ENCODE results near the gene RCAN1.

RCAN1 gene

GRCh38 chr21:34545079-34545884, 69.6 kb downstream of the RCAN1 start:
- Histone ChIP-seq H2BK5ac (ENCODE audit: low read length) (no peak overlapping the region), H3K4me2 (ENCODE audit: low read length) (no peak overlapping the region), H3K56ac (ENCODE audit: low read length) (peak overlapping the region; percentile 34), H3K4ac (ENCODE audit: low read depth, low read length) (peak overlapping the region; percentile 18), H2BK120ac (ENCODE audit: low read depth, low read length) (no peak overlapping the region), H2BK15ac (replicated peaks; ENCODE audit: low read depth) (no peak overlapping the region), H4K8ac (ENCODE audit: low read depth, low read length) (no peak overlapping the region), H3K27me3 (ENCODE audit: insufficient read depth, low read length, poor library complexity) (no peaks in the 10 kb centered on the region), H3K18ac (ENCODE audit: low read length) (no peak overlapping the region), H3K36me3 (ENCODE audit: control insufficient read depth, insufficient read depth, low read length) (no peaks in the 10 kb centered on the region), H3K79me1 (ENCODE audit: low read length) (no peaks in the 10 kb centered on the region), H3K4me3 (ENCODE audit: low read length) (no peak overlapping the region), H3K4me1 (ENCODE audit: control insufficient read depth, low read depth, low read length) (no peaks in the 10 kb centered on the region), H3K27ac (ENCODE audit: low read depth, low read length) (no peak overlapping the region), H3K23ac (ENCODE audit: low read length) (no peak overlapping the region), H2AK5ac (ENCODE audit: low read length) (no peak overlapping the region), H4K5ac (ENCODE audit: low read length) (no peak overlapping the region), H3K9ac (ENCODE audit: low read length) (no peak overlapping the region), H3K79me2 (ENCODE audit: control insufficient read depth, insufficient read depth, low read length) (no peaks in the 10 kb centered on the region)
- WGBS (ENCODE audit: extremely low coverage, insufficient coverage, low lambda C conversion rate) = no CpG with 5 or more reads among the region's 10 CpGs
- DNase-seq = peak; percentile 68

DNA sequence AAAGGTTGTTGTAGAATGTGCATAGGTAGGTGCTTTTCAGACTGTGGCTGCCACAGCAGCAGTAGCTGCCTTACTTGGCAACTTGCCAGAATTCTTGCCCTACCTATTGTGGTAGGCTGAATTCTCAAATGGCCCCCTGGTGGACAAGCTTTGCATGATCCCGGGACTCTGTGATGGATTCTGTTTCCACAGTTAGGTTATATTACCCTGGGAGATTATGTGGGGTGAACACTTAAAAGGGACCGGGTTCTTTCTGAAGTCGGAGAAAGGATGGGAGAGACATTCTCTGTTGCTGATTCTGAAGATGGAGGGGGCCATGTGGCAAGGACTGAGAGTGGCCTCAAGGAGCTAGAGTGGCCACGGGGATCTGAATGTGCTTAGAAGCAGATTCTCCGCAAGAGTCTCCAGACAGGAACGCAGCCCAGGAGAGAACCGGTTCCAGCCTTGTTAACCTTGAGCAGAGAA, 70.8 kb downstream of the RCAN1 start:
- no peak overlapping the region for H4K5ac ChIP-seq (ENCODE audit: low read length)
- no peaks in the 10 kb centered on the region for H3K79me1 ChIP-seq (ENCODE audit: low read length)
- no peak overlapping the region for H3K18ac ChIP-seq (ENCODE audit: low read length)
- H3K4ac ChIP-seq (ENCODE audit: low read depth, low read length) = no peak overlapping the region
- H3K79me2 ChIP-seq (ENCODE audit: control insufficient read depth, insufficient read depth, low read length) = no peaks in the 10 kb centered on the region
- H3K4me3 ChIP-seq (ENCODE audit: low read length) = no peak overlapping the region
- no peak overlapping the region for H2AK5ac ChIP-seq (ENCODE audit: low read length)
- H3K4me2 ChIP-seq (ENCODE audit: low read length) = no peak overlapping the region
- H3K9ac ChIP-seq (ENCODE audit: low read length) = no peak overlapping the region
- peak; percentile 91 for DNase-seq
- no peak overlapping the region for H3K56ac ChIP-seq (ENCODE audit: low read length)
- no peak overlapping the region for H2BK15ac ChIP-seq (replicated peaks; ENCODE audit: low read depth)
- no peak overlapping the region for H2BK5ac ChIP-seq (ENCODE audit: low read length)
- H3K27me3 ChIP-seq (ENCODE audit: insufficient read depth, low read length, poor library complexity) = no peaks in the 10 kb centered on the region
- H2BK120ac ChIP-seq (ENCODE audit: low read depth, low read length) = no peak overlapping the region
- no peak overlapping the region for H3K23ac ChIP-seq (ENCODE audit: low read length)
- no peak overlapping the region for H4K8ac ChIP-seq (ENCODE audit: low read depth, low read length)
- no peaks in the 10 kb centered on the region for H3K4me1 ChIP-seq (ENCODE audit: control insufficient read depth, low read depth, low read length)
- no peaks in the 10 kb centered on the region for H3K36me3 ChIP-seq (ENCODE audit: control insufficient read depth, insufficient read depth, low read length)
- H3K27ac ChIP-seq (ENCODE audit: low read depth, low read length) = no peak overlapping the region
- no CpG with 5 or more reads among the region's 7 CpGs for WGBS (ENCODE audit: extremely low coverage, insufficient coverage, low lambda C conversion rate)

DNA sequence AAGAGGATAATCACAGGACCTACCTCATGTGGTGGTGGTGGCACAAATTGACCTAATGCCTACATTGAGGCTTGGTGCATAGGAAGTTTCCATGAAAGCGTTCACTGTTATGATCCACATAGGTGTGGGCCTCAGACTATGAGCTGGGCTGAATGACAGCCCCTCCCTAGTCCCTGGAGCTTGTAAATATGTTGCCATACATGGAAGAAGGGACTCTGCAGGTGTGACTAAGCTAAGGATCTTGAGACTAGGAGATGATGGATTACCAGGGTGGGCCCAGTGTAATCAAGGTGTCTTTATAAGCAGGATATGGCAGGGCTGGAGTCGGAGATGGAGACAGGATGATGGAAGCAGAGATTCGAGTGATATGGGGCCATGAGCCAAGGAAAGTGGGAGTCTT, 71.9 kb downstream of the RCAN1 start:
- Histone ChIP-seq H3K4me3 (ENCODE audit: low read length) (no peak overlapping the region), H2BK15ac (replicated peaks; ENCODE audit: low read depth) (no peak overlapping the region), H3K9ac (ENCODE audit: low read length) (no peak overlapping the region), H2AK5ac (ENCODE audit: low read length) (no peak overlapping the region), H3K27ac (ENCODE audit: low read depth, low read length) (no peak overlapping the region), H3K18ac (ENCODE audit: low read length) (no peak overlapping the region), H2BK120ac (ENCODE audit: low read depth, low read length) (no peak overlapping the region), H3K23ac (ENCODE audit: low read length) (no peak overlapping the region), H3K79me1 (ENCODE audit: low read length) (no peaks in the 10 kb centered on the region), H3K4me2 (ENCODE audit: low read length) (no peak overlapping the region), H3K27me3 (ENCODE audit: insufficient read depth, low read length, poor library complexity) (no peaks in the 10 kb centered on the region), H3K79me2 (ENCODE audit: control insufficient read depth, insufficient read depth, low read length) (no peaks in the 10 kb centered on the region), H4K5ac (ENCODE audit: low read length) (no peak overlapping the region), H3K56ac (ENCODE audit: low read length) (no peak overlapping the region), H2BK5ac (ENCODE audit: low read length) (no peak overlapping the region), H3K4me1 (ENCODE audit: control insufficient read depth, low read depth, low read length) (no peaks in the 10 kb centered on the region), H3K36me3 (ENCODE audit: control insufficient read depth, insufficient read depth, low read length) (no peaks in the 10 kb centered on the region), H3K4ac (ENCODE audit: low read depth, low read length) (no peak overlapping the region), H4K8ac (ENCODE audit: low read depth, low read length) (no peak overlapping the region)
- WGBS (ENCODE audit: extremely low coverage, insufficient coverage, low lambda C conversion rate) = no CpG with 5 or more reads among the region's 3 CpGs
- DNase-seq = no peak

GRCh38 chr21:34540206-34540605, 74.7 kb downstream of the RCAN1 start:
- no peak overlapping the region for H3K4ac ChIP-seq (ENCODE audit: low read depth, low read length)
- no peak overlapping the region for H3K56ac ChIP-seq (ENCODE audit: low read length)
- H3K27me3 ChIP-seq (ENCODE audit: insufficient read depth, low read length, poor library complexity) = no peaks in the 10 kb centered on the region
- peaks cover 3% of the 10 kb centered on the region for H3K4me1 ChIP-seq (ENCODE audit: control insufficient read depth, low read depth, low read length)
- no peak overlapping the region for H2BK5ac ChIP-seq (ENCODE audit: low read length)
- no peak overlapping the region for H4K8ac ChIP-seq (ENCODE audit: low read depth, low read length)
- H4K5ac ChIP-seq (ENCODE audit: low read length) = no peak overlapping the region
- H3K27ac ChIP-seq (ENCODE audit: low read depth, low read length) = no peak overlapping the region
- no peak overlapping the region for H3K18ac ChIP-seq (ENCODE audit: low read length)
- H2AK5ac ChIP-seq (ENCODE audit: low read length) = no peak overlapping the region
- no peak overlapping the region for H2BK15ac ChIP-seq (replicated peaks; ENCODE audit: low read depth)
- H3K79me1 ChIP-seq (ENCODE audit: low read length) = no peaks in the 10 kb centered on the region
- H3K4me2 ChIP-seq (ENCODE audit: low read length) = no peak overlapping the region
- H3K79me2 ChIP-seq (ENCODE audit: control insufficient read depth, insufficient read depth, low read length) = no peaks in the 10 kb centered on the region
- no peak overlapping the region for H2BK120ac ChIP-seq (ENCODE audit: low read depth, low read length)
- H3K36me3 ChIP-seq (ENCODE audit: control insufficient read depth, insufficient read depth, low read length) = no peaks in the 10 kb centered on the region
- no peak overlapping the region for H3K4me3 ChIP-seq (ENCODE audit: low read length)
- no CpG with 5 or more reads among the region's 5 CpGs for WGBS (ENCODE audit: extremely low coverage, insufficient coverage, low lambda C conversion rate)
- DNase-seq = no peak
- H3K23ac ChIP-seq (ENCODE audit: low read length) = no peak overlapping the region
- no peak overlapping the region for H3K9ac ChIP-seq (ENCODE audit: low read length)

- H2BK15ac ChIP-seq (replicated peaks; ENCODE audit: low read depth) = no peak overlapping the region
- no peaks in the 10 kb centered on the region for H3K79me1 ChIP-seq (ENCODE audit: low read length)
- no peak overlapping the region for H3K56ac ChIP-seq (ENCODE audit: low read length)
- no peak overlapping the region for H3K9ac ChIP-seq (ENCODE audit: low read length)
- no peak overlapping the region for H3K18ac ChIP-seq (ENCODE audit: low read length)
- no peak overlapping the region for H2AK5ac ChIP-seq (ENCODE audit: low read length)
- H3K79me2 ChIP-seq (ENCODE audit: control insufficient read depth, insufficient read depth, low read length) = no peaks in the 10 kb centered on the region
- no peaks in the 10 kb centered on the region for H3K36me3 ChIP-seq (ENCODE audit: control insufficient read depth, insufficient read depth, low read length)
- no peak overlapping the region for H3K4ac ChIP-seq (ENCODE audit: low read depth, low read length)
- no peak overlapping the region for H3K23ac ChIP-seq (ENCODE audit: low read length)
- no CpG with 5 or more reads among the region's 3 CpGs for WGBS (ENCODE audit: extremely low coverage, insufficient coverage, low lambda C conversion rate)
- H4K5ac ChIP-seq (ENCODE audit: low read length) = no peak overlapping the region
- no peak overlapping the region for H4K8ac ChIP-seq (ENCODE audit: low read depth, low read length)
- H3K4me3 ChIP-seq (ENCODE audit: low read length) = no peak overlapping the region
- H3K4me1 ChIP-seq (ENCODE audit: control insufficient read depth, low read depth, low read length) = peaks cover 3% of the 10 kb centered on the region
- no peaks in the 10 kb centered on the region for H3K27me3 ChIP-seq (ENCODE audit: insufficient read depth, low read length, poor library complexity)
- no peak for DNase-seq
- H3K4me2 ChIP-seq (ENCODE audit: low read length) = no peak overlapping the region
- no peak overlapping the region for H2BK5ac ChIP-seq (ENCODE audit: low read length)
- H3K27ac ChIP-seq (ENCODE audit: low read depth, low read length) = no peak overlapping the region
- no peak overlapping the region for H2BK120ac ChIP-seq (ENCODE audit: low read depth, low read length)
Observed at GRCh38 chr21:34537838-34538237, 77.1 kb downstream of the RCAN1 start.

DNA sequence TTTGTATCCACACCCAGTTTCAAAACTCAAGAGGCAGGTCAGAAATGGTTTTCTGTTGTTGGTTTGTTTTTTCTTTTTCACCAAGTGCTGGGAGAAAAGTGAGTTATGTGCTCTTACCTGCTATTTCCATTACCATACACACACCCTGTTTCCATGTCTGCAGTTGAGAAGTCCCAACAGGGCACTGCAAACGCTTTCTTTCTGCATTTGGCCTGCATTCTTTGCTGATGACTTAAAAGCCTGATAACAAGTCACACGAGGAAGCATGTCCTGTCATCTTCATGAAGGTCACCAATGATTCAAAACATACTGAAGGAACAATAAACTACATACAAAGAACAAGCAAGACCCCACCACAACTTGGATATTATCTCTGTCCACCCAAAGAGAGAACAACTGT, 78.1 kb downstream of the RCAN1 start:
- Histone ChIP-seq H4K8ac (ENCODE audit: low read depth, low read length) (no peak overlapping the region), H3K4me2 (ENCODE audit: low read length) (no peak overlapping the region), H3K18ac (ENCODE audit: low read length) (no peak overlapping the region), H4K5ac (ENCODE audit: low read length) (no peak overlapping the region), H3K56ac (ENCODE audit: low read length) (no peak overlapping the region), H3K9ac (ENCODE audit: low read length) (no peak overlapping the region), H2BK120ac (ENCODE audit: low read depth, low read length) (no peak overlapping the region), H3K36me3 (ENCODE audit: control insufficient read depth, insufficient read depth, low read length) (no peaks in the 10 kb centered on the region), H2AK5ac (ENCODE audit: low read length) (no peak overlapping the region), H3K4me3 (ENCODE audit: low read length) (no peak overlapping the region), H3K27me3 (ENCODE audit: insufficient read depth, low read length, poor library complexity) (no peaks in the 10 kb centered on the region), H3K4me1 (ENCODE audit: control insufficient read depth, low read depth, low read length) (peaks cover 3% of the 10 kb centered on the region), H3K79me2 (ENCODE audit: control insufficient read depth, insufficient read depth, low read length) (no peaks in the 10 kb centered on the region), H3K23ac (ENCODE audit: low read length) (no peak overlapping the region), H3K4ac (ENCODE audit: low read depth, low read length) (no peak overlapping the region), H3K79me1 (ENCODE audit: low read length) (no peaks in the 10 kb centered on the region), H3K27ac (ENCODE audit: low read depth, low read length) (no peak overlapping the region), H2BK5ac (ENCODE audit: low read length) (no peak overlapping the region), H2BK15ac (replicated peaks; ENCODE audit: low read depth) (no peak overlapping the region)
- no CpG with 5 or more reads among the region's 2 CpGs for WGBS (ENCODE audit: extremely low coverage, insufficient coverage, low lambda C conversion rate)
- DNase-seq = peak; percentile 86

Data from mesendoderm (in vitro differentiated cells).